Mucosa of descending colon (tissue), 3 donors: ENCODE data around the gene DNAJB2. TPM values are rescaled to one million over a fixed set of nuclear protein-coding genes. Genes with fewer than 3 reads are reported as not detected.

Source experiments
- ATAC-seq: fragments of 200-7000 bp; cut with Tn5 transposase; one replicate; pipeline ENCODE4 v1.9.1; 2020; ENCODE audit warnings: mild to moderate bottlenecking, moderate library complexity
- DNase-seq, 3 donors: peaks; one replicate each; pipeline ENCODE4 v3.0.0-alpha.2; 2020
- H3K36me3 ChIP-seq: fragments of 200-600 bp; one replicate; pipeline ENCODE4 v1.8.0; 2021; ENCODE audit warnings: low read depth, mild to moderate bottlenecking
- H3K4me1 ChIP-seq: fragments of 200-600 bp; one replicate; pipeline ENCODE4 v1.8.0; 2021; ENCODE audit warnings: low read depth, mild to moderate bottlenecking
- H3K4me3 ChIP-seq: fragments of 200-600 bp; one replicate; pipeline ENCODE4 v1.8.0; 2021; ENCODE audit warnings: mild to moderate bottlenecking
- H3K9me3 ChIP-seq: fragments of 200-600 bp; one replicate; pipeline ENCODE4 v1.8.0; 2021; ENCODE audit warnings: mild to moderate bottlenecking
- CTCF ChIP-seq: fragments of 200-600 bp; IDR thresholded peaks from one replicate; pipeline ENCODE4 v1.8.0; 2022; ENCODE audit warnings: antibody characterized with exemption, mild to moderate bottlenecking
- intact Hi-C, 2 donors: fragments of 100-400 bp; cut with DNase I in 1 of 2; cut with micrococcal nuclease in 1 of 2; formaldehyde crosslinking; loops; one replicate each; pipeline versions ENCODE4 v1.11.0 to v1.11.1; 2022; cut with DNase I, micrococcal nuclease
- total RNA-seq, 3 donors: library from RNA; stranded (reverse); fragmentation: NEBNext Ultra II Directional in 2 of 3; extraction: Animal tissue kit (Norgen Biotek cat#: 25700) in 2 of 3; gene quantifications; one replicate each; pipeline versions ENCODE4 v1.2.1 to v1.2.4, GENCODE V29; 2021 to 2023
- donor health status: DM: no; HTN: no; CAD: no; lungs with moderate emphysema.
- donor health status: DM: no; HTN: no; CAD: no.
- donor health status: DM: no; HTN: yes; CAD: no.

DNAJB2 gene
- total RNA-seq, 3 donors from 2014 or later: 61.0 to 71.0 (median 68.7) TPM

- peak; percentile 96 to 97 (median 97) for DNase-seq
- TF ChIP-seq CTCF: no peak
- peak; percentile 76 for ATAC-seq
- Histone ChIP-seq H3K9me3 (no peaks in the 10 kb centered on the region), H3K4me3 (peak within 1 kb of the TSS; percentile 50), H3K4me1 (peaks cover 43% of the 10 kb centered on the region), H3K36me3 (no peaks in the 10 kb centered on the region)
- intact Hi-C loops: no loop called here
Observed at GRCh38 chr2:219245148-219245898, 33.8 kb upstream of the DNAJB2 start, which contains the start of the genes GLB1L and STK16. Gene GLB1L (minus strand): TSS chr2:219245444. CDS start chr2:219243573, 1,871 bp downstream. Gene STK16 (plus strand): TSS chr2:219245479. CDS start chr2:219246000, 521 bp downstream.

- intact Hi-C loops: no loop called here
- no peaks in the 10 kb centered on the region for H3K36me3 ChIP-seq
- DNase-seq: no peak
- no peak for ATAC-seq
- H3K4me3 ChIP-seq: peak overlapping the region; percentile 50
- TF ChIP-seq CTCF: no peak
- H3K9me3 ChIP-seq: no peaks in the 10 kb centered on the region
- peaks cover 48% of the 10 kb centered on the region for H3K4me1 ChIP-seq
Observed at GRCh38 chr2:219245899-219246230, 33.3 kb upstream of the DNAJB2 start.

- ATAC-seq (no peak), DNase-seq (no peak)
- intact Hi-C loops: no loop called here
- H3K9me3 ChIP-seq: no peaks in the 10 kb centered on the region
- no peak overlapping the region for H3K4me3 ChIP-seq
- H3K4me1 ChIP-seq: peaks cover 55% of the 10 kb centered on the region
- no peaks in the 10 kb centered on the region for H3K36me3 ChIP-seq
- no peak for TF ChIP-seq CTCF
Observed at GRCh38 chr2:219246559-219246958, 32.6 kb upstream of the DNAJB2 start.

GRCh38 chr2:219247678-219248642 lies 31.2 kb upstream of the DNAJB2 start:
- ATAC-seq (peak; percentile 5), DNase-seq (peak in 1 of 3 donors; percentile 64)
- Histone ChIP-seq H3K36me3 (no peaks in the 10 kb centered on the region), H3K4me3 (no peak overlapping the region), H3K4me1 (peaks cover 63% of the 10 kb centered on the region), H3K9me3 (no peaks in the 10 kb centered on the region)
- intact Hi-C loops: no loop called here
- no peak for TF ChIP-seq CTCF

GRCh38 chr2:219248845-219249202 lies 30.3 kb upstream of the DNAJB2 start:
- ATAC-seq: no peak
- Histone ChIP-seq H3K4me1 (peaks cover 63% of the 10 kb centered on the region), H3K9me3 (no peaks in the 10 kb centered on the region), H3K36me3 (no peaks in the 10 kb centered on the region), H3K4me3 (no peak overlapping the region)
- intact Hi-C loops: no loop called here
- DNase-seq: no peak
- no peak for TF ChIP-seq CTCF
